Erythroblast (primary cell): ENCODE data around the gene ZNF407.

Source experiments
- GATA1 ChIP-seq: IDR thresholded peaks from 2 replicates; pipeline ENCODE4 v1.6.1; 2011; ENCODE audit warnings: low read depth, mild to moderate bottlenecking, control low read depth, low read length, moderate library complexity
- POLR2A ChIP-seq: IDR thresholded peaks from 2 replicates; pipeline ENCODE4 v1.6.1; 2011; ENCODE audit warnings: mild to moderate bottlenecking, low read length

DNA sequence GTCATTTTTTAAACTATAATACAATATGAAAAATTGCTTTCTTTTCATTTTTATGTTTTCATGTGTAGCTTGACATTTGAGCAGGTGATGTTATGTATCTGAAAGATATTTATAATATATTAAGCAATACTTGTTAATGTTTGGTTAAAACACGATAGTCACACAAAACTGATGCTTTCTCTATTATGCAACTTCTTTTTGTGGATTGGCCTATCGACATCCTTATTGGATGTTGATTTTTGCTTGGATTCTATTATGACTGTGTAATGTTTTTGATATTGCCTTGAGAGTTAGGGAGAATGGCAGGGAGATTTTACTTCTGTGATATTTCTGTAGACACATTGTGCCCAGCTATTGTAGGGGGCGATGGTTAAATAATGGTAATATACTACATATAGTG lies 128.0 kb downstream of the ZNF407 start:
- no peak for TF ChIP-seq POLR2A
- no peak for TF ChIP-seq GATA1
